ENCODE results near the gene PACSIN2.
"Not testable (repeated sequence)": the region's sequence is repeated elsewhere in the genome, so short reads cannot be mapped to it uniquely, and the experiment has no call there.

PACSIN2 gene

DNA sequence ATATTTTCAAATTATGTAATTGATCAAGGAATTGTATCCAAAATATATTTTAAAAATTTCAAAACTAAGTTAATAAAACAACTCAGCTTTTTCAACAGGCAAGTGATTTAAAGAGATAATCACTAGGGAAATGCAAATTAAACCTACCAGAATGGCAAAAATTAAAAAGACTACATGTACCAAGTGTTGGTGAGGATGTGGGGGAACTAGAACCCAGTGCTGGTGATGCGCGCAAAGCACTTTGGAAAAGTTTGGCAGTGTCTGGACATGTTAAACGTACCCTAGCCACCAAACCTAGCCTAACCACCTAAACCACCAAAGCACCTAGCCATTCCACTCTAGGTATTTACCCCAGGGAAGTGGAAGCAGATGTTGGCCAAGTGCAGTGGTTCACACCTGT, 22.9 kb downstream of the PACSIN2 start:
- no peak for DNase-seq (ENCODE audit: low read depth)

DNA sequence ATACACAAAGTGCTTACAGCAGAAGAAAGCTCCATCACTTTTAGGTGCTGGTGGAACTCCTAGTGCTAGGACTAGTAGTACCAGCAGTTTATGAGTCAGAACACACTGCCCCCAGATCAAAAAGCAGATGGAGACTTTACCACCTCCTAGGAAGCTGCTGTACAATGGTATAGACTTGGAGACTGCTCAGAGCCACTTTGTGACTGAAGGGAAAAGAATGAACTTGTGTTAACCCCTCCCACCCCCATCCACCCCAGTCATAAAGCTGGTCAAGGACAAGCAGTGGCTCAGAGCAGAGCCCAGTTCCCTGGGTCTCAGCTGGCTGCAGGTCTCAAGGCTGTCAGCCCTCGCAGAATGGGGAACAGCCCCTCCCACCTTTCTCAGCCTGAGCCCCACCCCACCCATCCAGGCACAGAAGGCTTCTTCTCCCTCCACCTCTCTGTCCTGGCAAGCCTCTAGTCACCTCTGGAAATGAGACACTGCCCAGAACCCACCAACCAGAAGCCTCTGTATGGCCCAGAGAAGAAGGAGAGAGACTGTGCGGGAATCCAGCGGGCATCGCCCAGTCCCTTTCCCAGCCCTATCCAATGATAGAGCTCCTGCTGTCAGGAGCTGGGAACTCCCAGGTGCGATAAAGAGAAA, 23.8 kb downstream of the PACSIN2 start:
- no peak for DNase-seq (ENCODE audit: low read depth)

GRCh38 chr22:42990131-42990838, 24.7 kb downstream of the PACSIN2 start:
- no peak for DNase-seq (ENCODE audit: low read depth)

DNA sequence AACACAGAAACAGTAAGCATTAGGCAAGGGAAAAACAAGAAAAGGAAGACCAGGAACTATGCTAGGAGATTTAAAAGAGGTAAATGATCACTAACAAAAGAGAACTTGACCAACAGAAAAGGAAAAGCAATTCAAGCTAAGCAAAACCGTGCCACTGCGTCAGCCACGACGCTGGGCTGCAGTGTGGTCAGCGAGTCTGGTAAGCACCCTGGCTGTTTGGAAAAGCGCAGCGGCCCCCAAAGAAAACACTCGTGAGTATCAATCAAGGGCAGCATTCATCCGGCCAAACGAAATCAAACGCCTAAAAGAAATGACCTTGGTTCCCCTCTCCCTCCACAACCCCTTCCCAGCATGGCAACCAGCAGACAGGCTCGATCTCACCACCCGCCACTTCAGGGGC, 28.8 kb downstream of the PACSIN2 start:
- no peak for DNase-seq (ENCODE audit: low read depth)

- no peak for DNase-seq (ENCODE audit: low read depth)
Measured at GRCh38 chr22:42985531-42985905, 29.4 kb downstream of the PACSIN2 start.

DNA sequence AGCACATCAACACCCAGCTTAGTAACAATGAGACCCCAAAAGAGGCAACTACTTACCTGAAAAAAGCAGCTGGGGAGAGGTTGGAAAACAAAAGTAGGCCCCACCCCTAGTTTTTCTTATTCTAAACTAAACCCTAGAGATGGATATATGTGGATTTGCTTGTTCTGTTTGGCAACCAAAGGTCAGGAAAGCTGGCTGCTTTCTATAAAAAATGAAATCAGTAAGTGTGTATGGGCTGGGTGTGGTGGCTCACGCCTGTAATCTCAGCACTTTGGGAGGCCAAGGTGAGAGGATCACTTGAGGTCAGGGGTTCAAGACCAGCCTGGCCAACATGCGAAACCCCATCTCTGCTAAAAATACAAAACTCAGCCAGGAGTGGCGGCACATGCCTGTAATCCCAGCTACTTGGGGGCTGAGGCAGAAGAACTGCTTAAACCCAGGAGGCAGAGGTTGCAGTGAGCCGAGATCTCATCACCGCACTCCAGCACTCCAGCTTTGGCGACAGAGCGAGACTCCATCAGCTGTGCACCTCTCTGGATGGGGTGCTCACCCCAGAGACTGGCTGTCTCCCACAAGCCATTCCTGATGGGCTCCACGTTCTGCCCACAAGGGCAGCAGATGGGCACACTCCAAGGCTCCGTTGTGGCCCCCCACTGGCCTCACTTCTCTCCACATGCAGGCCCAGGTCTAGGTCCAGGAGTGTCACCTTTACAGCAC, 30.0 kb downstream of the PACSIN2 start:
- DNase-seq (ENCODE audit: low read depth) = no peak

- no peak for DNase-seq (ENCODE audit: low read depth)
Measured at GRCh38 chr22:42984397-42984796, 30.6 kb downstream of the PACSIN2 start.

GRCh38 chr22:42983470-42983869, 31.5 kb downstream of the PACSIN2 start:
- no peak for DNase-seq (ENCODE audit: low read depth)

GRCh38 chr22:42979606-42980005, 35.3 kb downstream of the PACSIN2 start:
- no peak for DNase-seq (ENCODE audit: low read depth)

DNA sequence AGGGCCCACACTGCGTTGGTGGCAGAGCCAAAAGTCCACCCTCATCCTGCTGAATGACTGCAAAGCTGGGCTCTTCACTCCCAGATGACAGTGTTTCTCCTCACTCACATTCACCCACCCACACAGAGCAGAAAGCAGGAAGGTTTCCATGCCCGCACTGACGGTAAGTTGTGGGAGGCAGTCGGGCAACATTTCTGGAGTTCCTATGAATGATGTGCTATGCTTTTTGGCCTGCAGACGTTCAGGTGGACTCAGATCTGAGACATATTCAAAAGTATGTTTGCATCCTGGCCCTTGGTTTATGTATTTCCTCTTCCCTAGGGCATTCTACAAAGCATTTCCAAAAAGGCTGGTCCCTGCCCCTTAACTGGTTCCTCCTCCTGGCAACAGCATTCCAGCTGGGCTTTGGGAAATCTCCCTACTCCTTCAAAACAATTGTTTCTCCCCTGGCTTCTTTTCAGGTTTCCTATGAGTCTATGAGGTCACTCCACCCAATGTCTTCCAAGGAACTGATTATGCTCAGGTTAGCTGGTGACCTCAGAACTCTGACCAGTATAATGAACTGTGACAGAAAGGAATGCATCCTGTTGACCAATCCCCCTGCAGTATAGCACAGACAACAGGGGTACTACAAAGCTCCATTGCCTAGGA, 36.4 kb downstream of the PACSIN2 start:
- DNase-seq (ENCODE audit: low read depth) = no peak

DNA sequence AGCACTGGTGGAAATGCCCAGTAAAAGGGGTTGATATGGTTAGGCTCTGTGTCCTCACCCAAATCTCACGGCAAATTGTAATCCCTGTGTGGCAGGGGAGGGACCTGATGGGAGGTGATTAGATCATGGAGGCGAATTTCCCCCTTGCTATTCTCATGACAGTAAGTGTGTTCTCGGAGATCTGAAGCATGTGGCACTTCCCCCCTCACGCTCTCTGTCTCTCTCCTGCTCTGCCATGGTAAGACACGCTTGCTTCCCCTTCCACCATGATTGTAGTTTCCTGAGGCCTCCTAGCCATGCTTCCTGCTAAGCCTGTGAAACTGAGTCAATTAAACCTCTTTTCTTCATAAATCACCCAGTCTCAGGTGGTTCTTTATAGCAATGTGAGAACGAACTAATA, 37.4 kb downstream of the PACSIN2 start:
- no peak for DNase-seq (ENCODE audit: low read depth)

GRCh38 chr22:42976217-42976933, 38.6 kb downstream of the PACSIN2 start:
- DNase-seq (ENCODE audit: low read depth) = no peak

GRCh38 chr22:42974223-42974622, 40.7 kb downstream of the PACSIN2 start:
- no peak for DNase-seq (ENCODE audit: low read depth)

DNA sequence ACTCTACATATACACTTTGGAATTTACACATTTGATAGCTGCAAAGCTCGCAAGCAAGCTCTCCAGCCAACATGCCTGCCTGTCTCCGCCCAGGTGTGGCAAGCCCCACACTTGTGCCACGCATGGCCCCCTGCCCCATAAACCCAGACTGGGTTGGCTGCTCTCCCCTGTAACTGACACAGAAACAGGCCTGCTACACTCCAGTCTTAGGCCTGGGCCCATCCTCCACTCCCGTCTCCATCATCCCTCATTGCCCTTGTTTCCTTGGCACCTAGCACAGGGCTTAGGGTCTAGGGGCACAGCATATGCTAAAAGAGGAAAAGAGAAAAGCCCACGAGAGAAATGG, 41.4 kb downstream of the PACSIN2 start:
- DNase-seq (ENCODE audit: low read depth) = no peak

DNA sequence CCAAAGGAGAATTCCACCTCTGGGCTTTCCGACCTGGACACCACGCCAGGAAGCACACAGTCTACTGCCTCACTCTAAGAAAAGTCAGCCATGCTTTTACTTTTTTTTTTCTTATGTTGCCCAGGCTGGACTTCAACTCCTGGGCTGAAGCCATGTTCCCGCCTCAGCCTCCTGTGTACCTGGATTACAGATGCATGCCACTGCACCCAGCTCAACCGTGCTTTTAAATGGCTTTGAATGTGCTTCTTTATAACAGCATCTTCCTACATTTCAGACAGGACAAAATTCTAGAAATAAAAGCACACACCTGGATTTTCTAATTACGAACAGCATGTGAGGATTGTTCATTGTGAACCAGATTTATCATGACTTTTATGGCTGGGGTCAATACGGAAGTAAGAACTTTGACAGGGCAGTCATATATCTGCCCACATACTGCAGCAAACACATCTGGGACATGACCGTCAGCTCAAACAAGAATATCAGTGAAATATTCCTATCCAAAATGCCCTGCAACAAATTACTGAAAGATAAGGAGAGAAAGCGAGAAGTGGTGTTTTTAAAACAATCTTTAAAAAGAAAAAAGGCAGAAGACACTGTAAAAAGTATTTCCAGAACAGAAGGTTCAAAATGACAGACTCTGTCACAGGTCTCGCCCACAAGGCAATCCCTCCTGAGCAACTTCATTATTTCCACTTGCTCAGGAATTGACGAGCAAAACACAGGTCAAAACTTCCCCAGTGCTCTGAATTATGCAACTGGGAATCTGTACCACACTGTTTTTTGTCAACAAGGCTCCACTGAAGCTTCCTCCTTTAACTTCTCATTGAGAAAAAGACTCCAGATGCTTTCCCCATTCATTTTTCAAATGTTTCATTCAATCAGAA, 42.1 kb downstream of the PACSIN2 start:
- no peak for DNase-seq (ENCODE audit: low read depth)

- DNase-seq (ENCODE audit: low read depth) = not testable (repeated sequence)
Measured at GRCh38 chr22:42971473-42971860, 43.5 kb downstream of the PACSIN2 start.

DNA sequence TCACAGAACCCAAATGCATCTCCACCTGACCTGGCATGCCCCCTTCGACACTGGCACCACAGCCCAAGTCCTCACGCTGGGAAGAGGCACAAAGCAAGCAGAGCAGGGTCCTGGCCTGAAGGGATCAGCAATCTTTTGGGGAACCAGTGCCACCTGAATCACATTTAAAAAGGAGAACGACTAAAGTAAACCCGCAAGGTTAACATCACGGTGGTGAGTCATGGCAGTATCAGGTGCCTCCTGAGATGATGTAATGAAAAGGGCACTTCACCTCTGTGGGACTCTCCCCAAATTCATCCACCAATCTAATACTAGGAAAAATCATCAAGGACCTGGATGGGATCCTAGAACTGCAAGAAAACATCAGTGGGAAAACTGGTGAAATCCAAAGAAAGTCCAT, 44.9 kb downstream of the PACSIN2 start:
- DNase-seq (ENCODE audit: low read depth) = no peak

DNA sequence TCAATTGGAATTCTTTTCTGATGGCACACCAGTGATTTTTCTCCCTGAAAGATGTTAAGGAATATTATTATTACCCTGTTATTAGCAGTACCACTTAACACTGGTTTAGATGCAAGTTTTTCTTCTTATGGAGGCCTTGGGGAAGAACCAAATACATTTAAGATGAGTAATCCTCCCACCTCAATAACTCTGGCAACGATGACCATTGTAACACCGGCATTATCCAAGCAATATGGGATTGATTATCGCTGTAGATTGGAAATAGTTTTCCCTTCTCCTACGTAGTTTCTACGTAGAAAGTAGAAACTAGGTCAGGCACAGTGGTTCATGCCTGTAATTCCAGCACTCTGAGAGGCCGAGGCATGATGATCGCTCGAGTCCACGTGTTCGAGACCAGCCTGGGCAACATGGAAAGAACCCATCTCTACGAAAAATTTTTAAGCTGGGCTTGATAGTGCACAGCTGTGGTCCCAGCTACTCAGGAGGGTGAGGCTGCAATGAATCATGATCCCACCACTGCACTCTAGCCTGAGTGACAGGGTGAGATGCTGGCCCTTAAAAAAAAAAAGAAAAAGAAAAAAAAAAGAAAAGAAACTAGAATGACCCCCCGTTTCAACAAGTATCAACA, 45.5 kb downstream of the PACSIN2 start:
- no peak for DNase-seq (ENCODE audit: low read depth)

- DNase-seq (ENCODE audit: low read depth) = no peak
Measured at GRCh38 chr22:42967933-42968332, 47.0 kb downstream of the PACSIN2 start.

DNA sequence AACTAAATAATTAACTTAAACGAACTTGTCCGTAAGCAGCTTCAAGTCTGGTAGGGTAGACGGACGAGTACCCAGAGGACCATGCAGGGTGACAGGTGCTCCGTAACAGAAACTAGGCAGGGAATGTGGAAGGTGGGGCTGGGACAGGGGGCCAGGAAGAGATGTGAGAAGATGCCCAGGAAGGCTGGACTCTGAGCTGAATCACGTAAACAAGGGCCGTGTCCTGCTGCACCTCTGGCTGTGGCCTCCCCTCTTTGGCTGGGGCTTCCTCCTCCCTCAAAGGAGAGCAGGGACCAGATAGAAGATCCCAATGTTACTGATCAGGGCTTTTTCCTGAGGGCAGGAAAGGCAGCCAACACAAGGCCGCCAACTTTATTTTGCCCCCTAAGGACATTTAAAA, 47.9 kb downstream of the PACSIN2 start:
- DNase-seq (ENCODE audit: low read depth) = no peak

DNA sequence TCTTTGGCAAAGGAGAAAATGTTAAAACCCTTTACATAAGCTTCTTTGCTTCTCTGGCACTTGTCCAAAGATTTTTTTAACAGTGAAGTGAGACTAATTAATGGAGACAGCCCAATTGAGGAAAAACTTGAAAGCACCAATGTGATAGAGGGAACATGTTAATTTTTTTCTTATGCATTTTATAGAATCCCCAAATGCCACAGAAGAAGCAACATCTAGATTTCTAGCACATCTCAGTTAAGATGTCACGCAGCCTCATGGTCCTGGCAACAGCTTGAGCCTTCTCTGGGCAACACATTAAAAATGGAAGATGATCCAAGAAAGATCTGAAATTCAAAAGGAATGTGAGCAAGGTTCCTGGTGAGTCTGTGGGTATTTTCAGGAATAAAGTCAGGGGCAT, 48.5 kb downstream of the PACSIN2 start:
- DNase-seq (ENCODE audit: low read depth) = no peak

All from activated T-helper 9 cell treated with anti-CD3 and anti-CD28 coated beads, Interleukin-2, amount 50 U/mL, for 16 hours (primary cell).